Left forelimb (tissue), 1 donor: ENCODE measurements around the gene CCBE1.
"Not testable (repeated sequence)": the region's sequence is repeated elsewhere in the genome, so short reads cannot be mapped to it uniquely, and the experiment has no call there.

Experiments used
- DNase-seq: peaks from one replicate; pipeline ENCODE4 v3.0.0-alpha.2; 2018; ENCODE audit warnings: low spot score

Gene CCBE1

GRCh38 chr18:59681521-59682004 is 15.7 kb downstream of the CCBE1 start:
- DNase-seq: no peak

DNA sequence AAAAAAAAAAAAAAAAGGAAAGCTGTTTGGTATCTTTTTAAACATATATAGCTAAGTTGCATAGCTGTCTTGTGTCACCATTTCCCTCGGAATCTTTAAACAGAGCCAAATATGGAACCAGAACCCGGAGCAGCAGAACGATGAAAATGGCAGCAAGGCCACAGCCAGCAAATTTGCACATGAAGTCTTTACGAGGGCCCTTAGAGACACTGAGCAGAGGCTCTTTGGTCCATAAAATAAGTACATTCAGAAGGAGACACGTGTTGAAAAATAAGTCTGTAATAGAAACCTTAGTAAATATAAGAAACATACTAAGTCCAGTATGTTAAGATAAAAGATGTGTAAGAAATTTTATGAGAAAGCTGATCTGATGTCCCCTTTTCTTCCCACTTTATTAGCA is 16.2 kb downstream of the CCBE1 start:
- DNase-seq: no peak

DNA sequence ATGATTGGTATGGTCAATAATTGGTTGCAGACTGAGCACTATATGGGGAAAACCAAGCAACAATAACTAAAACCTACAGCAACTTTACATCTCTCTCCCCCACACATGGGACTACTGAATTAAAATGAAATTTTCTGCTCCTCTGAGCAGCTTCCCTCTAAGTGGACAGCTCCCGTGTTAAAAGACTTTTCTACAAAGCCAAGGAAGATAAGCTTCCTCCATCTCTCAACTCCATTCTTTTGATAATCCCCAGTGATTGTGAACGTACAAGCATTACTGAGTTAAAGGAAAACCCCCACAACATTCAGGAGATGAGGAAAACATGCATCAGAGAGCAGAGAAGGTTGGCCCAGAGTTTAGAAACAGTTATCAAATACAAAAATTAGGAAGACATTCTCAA is 21.9 kb downstream of the CCBE1 start:
- no peak for DNase-seq

DNA sequence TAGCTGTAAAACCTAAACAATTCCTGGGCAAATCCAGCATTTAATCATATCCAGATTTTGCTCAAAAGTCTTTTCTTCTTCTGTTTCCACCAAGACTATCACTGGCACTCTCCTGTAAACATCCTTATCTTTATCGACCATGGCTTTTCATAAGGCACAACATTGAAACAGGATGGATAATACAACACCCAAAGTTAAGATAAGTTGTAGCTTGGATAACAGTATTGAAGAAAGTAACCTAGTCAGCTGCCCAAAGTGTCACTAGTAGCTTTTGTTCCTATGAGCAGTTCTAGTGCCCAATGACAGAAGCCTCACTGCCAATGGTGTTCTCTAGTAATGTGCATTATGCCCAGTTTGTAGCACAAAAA is 22.3 kb downstream of the CCBE1 start:
- no peak for DNase-seq

- DNase-seq: no peak
Observed at GRCh38 chr18:59674186-59674902, 22.9 kb downstream of the CCBE1 start.

- DNase-seq: no peak
Observed at GRCh38 chr18:59672235-59672711, 24.9 kb downstream of the CCBE1 start.

DNA sequence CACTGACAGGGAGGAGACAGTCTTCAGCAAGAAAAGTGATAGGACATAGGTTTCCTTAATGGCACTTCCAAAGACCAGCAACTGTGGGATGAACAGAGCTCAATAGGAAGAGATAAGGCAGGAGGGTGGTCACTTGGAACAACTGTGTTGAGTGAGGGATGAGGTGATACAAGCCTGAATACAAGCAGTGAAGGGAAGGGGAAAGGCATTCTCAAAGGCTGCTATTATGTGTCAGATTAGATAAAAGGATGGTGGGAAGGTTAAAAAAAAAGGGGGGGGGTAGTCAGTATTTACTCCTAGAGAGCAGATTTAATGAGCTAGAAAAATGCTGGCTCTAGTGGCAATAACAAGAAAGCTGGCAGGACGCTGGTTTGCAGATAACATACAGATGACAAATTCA is 25.7 kb downstream of the CCBE1 start:
- no peak for DNase-seq

DNA sequence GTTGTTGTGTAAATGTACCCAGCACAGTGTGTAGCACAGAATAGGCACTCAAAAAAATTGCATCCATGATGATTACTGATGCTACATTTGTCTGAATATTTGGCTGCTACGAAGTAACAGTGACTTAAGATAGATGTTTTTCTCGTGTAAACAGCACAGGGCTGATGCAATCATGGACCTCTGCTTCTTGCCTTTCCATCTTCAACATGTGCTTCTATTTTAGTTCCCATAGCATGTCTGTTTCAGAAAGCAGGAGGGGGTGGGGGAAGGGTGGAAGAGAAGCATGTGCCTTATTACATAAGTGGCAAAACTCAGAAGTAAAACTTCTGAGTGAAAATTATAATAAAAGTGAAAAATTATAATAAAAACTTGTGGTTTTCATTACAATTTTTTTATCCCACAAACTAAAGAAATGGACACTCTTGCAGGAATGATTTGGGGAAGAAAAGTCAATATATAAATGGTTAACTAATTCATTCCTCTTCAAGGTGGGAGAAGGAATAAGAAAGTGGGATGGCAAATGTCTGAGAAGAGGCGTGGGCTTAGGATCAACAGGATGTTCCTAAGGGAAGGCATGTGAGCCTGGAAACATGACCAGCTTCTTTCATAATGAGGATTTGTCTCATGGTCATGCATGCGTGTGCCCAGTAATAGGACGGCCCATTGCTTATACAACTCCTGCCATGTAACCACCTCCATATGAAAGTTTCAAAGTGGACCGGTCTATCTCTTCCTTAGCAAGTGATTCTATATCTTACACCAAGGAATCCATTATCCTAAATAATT is 27.2 kb downstream of the CCBE1 start:
- DNase-seq: no peak

DNA sequence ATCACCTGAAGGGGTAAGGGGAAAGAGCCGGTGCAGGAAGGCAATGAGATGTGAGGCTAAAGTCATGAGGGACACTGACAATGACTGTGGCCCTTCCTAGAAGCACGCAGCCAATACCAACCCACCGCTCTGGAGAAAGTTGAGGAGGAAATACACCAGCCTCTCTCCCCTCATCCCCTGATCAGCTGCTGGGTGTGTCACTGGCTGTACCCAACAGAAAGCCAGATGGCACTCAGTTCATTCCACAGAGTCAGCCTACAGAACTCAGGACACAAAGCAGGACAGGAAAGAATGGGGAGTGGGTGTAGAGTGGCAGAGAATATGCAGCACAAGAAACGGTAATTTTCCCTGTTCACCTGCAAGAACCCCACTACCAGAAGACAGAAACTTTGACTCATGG is 29.7 kb downstream of the CCBE1 start:
- no peak for DNase-seq

DNA sequence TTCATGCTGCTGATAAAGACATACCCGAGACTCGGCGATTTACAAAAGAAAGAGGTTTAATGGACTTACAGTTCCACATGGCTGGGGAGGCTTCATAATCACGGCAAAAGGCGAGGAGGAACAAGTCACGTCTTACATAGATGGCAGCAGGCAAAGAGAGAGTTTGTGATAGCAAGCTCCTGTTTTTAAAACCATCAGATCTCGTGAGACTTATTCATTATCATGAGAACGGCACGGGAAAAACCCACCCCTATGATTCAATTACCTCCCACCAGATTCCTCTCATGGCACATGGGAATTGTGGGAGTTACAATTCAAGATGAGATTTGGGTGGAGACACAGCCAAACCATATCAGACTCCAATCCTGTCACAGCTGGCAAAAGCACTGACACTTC is 31.2 kb downstream of the CCBE1 start:
- not testable (repeated sequence) for DNase-seq

GRCh38 chr18:59665057-59666006 is 31.9 kb downstream of the CCBE1 start:
- no peak for DNase-seq

DNA sequence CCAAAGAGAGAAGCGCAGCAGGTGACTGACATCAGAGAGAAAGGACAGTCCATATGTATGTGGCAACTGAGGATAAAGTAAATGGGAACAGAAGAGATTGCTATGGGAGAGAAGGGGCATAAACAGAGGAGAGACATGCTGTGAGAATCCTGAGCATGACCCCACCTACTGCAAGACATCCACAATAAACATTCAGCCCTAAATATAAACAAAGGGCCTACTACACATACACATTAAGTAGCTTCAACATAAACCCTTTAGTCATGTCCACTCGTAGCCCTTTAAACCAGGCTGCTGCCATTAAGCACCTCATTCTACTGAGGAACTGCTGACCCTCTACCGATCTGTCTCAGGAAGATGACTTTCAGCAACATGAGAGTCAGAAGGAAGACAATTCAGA is 32.9 kb downstream of the CCBE1 start:
- DNase-seq: no peak

DNA sequence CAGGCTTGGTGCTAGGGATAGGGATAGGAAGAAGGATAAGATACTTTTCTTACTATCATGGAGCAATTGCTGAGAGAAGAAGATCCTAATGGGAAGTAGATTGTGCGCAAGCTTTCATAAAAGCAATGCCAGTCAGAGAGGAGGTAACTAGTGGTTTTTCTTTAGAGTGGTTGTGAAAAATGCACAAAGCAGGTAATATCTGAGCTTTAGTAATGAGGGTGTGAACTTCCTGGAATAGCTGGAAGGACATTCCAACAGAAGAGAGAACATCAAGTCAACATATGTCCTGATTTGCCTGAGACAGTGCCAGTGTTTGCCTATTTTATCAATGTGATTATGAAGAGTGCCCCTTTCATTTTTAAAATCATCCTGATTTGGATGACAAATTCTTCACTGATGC is 34.1 kb downstream of the CCBE1 start:
- DNase-seq: no peak

GRCh38 chr18:59661891-59662701 is 35.1 kb downstream of the CCBE1 start:
- no peak for DNase-seq

- DNase-seq: no peak
Observed at GRCh38 chr18:59660786-59661743, 36.2 kb downstream of the CCBE1 start.

DNA sequence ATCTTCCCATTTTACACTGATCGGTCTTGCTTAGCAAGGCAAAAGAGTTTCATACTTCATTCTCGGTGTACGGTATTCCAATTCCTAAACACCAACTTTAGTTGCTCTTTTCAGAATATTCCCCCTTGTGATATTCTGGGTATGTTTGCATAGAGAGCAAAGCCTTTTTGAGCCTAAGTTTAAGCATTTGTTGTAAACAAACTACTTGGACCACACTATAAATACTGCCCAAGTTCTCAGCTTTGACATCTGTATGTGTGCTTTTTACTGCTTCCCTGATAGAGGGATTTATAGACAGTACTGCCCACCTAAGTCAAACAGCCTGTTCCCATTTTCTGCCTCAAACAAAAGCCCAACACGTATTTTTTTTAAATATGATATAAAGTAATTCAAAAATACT is 36.9 kb downstream of the CCBE1 start:
- DNase-seq: no peak

GRCh38 chr18:59659508-59660170 is 37.6 kb downstream of the CCBE1 start:
- DNase-seq: no peak

DNA sequence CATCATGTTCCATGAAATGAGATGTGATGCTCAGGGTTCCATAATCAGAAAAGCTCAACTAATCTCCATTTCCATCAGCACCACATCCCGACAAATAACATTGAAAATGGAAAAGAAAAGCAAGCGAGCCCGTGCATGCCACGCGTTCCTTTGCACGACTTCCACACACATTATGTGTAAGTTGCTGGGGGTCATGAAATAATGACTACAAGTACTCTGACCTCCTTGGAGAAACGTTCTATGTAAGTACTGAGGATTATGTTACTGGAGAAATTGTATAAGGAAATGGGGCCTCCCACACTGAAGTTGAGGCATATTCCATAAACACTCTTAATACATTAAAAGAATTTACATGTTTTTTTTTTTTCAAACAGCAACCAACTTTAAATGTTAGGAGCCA is 38.3 kb downstream of the CCBE1 start:
- DNase-seq: no peak

- DNase-seq: no peak
Observed at GRCh38 chr18:59657012-59657411, 40.2 kb downstream of the CCBE1 start.
